ENCODE measurements around the gene CPLX3.

Gene CPLX3

DNA sequence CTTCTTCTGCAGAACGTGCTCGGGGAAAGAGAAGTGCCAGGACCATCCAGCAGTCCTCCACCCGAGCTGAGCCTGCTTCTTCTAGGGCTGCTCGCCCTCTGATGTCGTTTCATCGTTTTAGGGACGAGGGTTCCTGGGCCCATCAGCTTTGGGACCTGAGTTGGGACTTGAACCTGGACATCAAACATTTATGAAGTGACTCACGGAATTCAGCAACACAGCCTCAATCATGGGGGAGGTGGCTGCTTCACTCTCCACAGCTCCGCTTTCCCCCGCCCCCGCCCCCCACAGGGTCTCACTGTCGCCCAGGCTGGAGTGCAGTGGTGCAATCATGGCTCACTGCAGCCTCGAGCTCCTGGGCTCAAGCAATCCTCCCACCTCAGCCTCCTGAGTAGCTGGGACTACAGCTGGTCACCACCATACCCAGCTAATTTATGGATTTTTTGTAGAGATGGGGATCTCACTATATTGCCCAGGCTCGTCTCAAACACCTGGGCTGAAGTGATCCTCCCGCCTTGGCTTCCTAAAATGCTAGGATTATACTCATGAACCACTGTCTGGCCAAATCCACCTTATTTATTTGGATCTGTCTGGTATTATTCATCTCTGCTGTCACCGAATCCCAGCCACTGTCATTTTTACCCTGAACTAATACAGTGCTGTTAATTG lies 47.5 kb downstream of the CPLX3 start:
- H3K4me3 ChIP-seq (ENCODE audit: low read depth, low read length): peak overlapping the region; percentile 93
- no peak for DNase-seq (ENCODE audit: low read depth, low spot score)
- ChIA-PET CTCF (interaction anchor here (3.7 kb wide), 1 partner anchor 28 kb away, joined by 21 read pairs; no protein-coding TSS in a partner anchor), POLR2A (no interaction called here)
- TF ChIP-seq, protein P1, sequence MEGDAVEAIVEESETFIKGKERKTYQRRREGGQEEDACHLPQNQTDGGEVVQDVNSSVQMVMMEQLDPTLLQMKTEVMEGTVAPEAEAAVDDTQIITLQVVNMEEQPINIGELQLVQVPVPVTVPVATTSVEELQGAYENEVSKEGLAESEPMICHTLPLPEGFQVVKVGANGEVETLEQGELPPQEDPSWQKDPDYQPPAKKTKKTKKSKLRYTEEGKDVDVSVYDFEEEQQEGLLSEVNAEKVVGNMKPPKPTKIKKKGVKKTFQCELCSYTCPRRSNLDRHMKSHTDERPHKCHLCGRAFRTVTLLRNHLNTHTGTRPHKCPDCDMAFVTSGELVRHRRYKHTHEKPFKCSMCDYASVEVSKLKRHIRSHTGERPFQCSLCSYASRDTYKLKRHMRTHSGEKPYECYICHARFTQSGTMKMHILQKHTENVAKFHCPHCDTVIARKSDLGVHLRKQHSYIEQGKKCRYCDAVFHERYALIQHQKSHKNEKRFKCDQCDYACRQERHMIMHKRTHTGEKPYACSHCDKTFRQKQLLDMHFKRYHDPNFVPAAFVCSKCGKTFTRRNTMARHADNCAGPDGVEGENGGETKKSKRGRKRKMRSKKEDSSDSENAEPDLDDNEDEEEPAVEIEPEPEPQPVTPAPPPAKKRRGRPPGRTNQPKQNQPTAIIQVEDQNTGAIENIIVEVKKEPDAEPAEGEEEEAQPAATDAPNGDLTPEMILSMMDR (IDR thresholded peaks at IDR 0.05; ENCODE audit: insufficient read depth, low read length, missing control alignments): no peak

DNA sequence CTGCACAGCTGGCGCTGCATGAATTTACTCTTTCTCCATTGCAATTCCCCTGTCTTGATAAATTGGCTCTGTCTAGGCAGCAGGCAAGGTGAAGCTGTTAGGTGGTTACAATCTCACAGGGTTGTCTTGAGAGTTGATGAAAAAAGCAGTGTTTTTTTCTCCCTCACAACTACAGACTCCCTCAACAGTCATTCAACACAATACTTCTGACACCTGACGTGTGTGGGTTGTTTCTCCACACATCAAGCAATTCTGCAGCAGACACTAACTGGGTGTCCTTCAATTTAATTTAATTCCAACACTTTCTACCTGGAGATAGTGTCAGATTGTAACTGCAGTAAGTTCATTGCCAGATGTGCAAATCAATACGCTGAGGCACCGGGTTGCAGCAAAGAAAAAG lies 51.8 kb downstream of the CPLX3 start:
- ChIA-PET CTCF (interaction anchor here (1.1 to 2.9 kb wide), 2 partner anchors 24 to 27 kb away, joined by 3 to 12 read pairs; no protein-coding TSS in a partner anchor), POLR2A (no interaction called here)
- TF ChIP-seq, protein P1 (IDR thresholded peaks at IDR 0.05; ENCODE audit: insufficient read depth, low read length, missing control alignments): no peak
- H3K4me3 ChIP-seq (ENCODE audit: low read depth, low read length): no peak overlapping the region
- no peak for DNase-seq (ENCODE audit: low read depth, low spot score)

Measured in AG04449 (cell line).